ENCODE data around the gene EVA1C. TPM values are rescaled to one million over a fixed set of nuclear protein-coding genes. Genes with fewer than 3 reads are reported as not detected.
"Not testable (repeated sequence)": the region's sequence is repeated elsewhere in the genome, so short reads cannot be mapped to it uniquely, and the experiment has no call there.

EVA1C gene
- total RNA-seq, 1 donor from 2014 or later, result 0.38 TPM

- ChIA-PET POLR2A (no interaction called here), CTCF (no interaction called here)
- H3K4me1 Mint-ChIP-seq, result no peaks in the 10 kb centered on the region
- no peaks in the 10 kb centered on the region for H3K27me3 Mint-ChIP-seq
- ATAC-seq (ENCODE audit: low read depth) (no peak), DNase-seq (no peak)
- H3K36me3 Mint-ChIP-seq (ENCODE audit: low read depth), result peaks cover 95% of the 10 kb centered on the region
- TF ChIP-seq, protein P1, sequence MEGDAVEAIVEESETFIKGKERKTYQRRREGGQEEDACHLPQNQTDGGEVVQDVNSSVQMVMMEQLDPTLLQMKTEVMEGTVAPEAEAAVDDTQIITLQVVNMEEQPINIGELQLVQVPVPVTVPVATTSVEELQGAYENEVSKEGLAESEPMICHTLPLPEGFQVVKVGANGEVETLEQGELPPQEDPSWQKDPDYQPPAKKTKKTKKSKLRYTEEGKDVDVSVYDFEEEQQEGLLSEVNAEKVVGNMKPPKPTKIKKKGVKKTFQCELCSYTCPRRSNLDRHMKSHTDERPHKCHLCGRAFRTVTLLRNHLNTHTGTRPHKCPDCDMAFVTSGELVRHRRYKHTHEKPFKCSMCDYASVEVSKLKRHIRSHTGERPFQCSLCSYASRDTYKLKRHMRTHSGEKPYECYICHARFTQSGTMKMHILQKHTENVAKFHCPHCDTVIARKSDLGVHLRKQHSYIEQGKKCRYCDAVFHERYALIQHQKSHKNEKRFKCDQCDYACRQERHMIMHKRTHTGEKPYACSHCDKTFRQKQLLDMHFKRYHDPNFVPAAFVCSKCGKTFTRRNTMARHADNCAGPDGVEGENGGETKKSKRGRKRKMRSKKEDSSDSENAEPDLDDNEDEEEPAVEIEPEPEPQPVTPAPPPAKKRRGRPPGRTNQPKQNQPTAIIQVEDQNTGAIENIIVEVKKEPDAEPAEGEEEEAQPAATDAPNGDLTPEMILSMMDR (IDR thresholded peaks at IDR 0.05), result no peak
- H3K4me3 Mint-ChIP-seq, result no peak overlapping the region
- no peak overlapping the region for H3K27ac Mint-ChIP-seq
- no peaks in the 10 kb centered on the region for H3K9me3 Mint-ChIP-seq
- intact Hi-C loops (cut with micrococcal nuclease), result no loop called here
These were observed 44.1 kb upstream of the EVA1C start for GRCh38 chr21:32368386-32368785.

GRCh38 chr21:32368961-32369360 is 43.5 kb upstream of the EVA1C start:
- POLR2A ChIA-PET; DNase-seq; H3K4me1 Mint-ChIP-seq; CTCF ChIA-PET; intact Hi-C loops (cut with micrococcal nuclease); H3K4me3 Mint-ChIP-seq; ATAC-seq (ENCODE audit: low read depth); H3K27ac Mint-ChIP-seq; H3K27me3 Mint-ChIP-seq; H3K9me3 Mint-ChIP-seq: not testable (repeated sequence)
- H3K36me3 Mint-ChIP-seq (ENCODE audit: low read depth), result peaks cover 90% of the 10 kb centered on the region

DNA sequence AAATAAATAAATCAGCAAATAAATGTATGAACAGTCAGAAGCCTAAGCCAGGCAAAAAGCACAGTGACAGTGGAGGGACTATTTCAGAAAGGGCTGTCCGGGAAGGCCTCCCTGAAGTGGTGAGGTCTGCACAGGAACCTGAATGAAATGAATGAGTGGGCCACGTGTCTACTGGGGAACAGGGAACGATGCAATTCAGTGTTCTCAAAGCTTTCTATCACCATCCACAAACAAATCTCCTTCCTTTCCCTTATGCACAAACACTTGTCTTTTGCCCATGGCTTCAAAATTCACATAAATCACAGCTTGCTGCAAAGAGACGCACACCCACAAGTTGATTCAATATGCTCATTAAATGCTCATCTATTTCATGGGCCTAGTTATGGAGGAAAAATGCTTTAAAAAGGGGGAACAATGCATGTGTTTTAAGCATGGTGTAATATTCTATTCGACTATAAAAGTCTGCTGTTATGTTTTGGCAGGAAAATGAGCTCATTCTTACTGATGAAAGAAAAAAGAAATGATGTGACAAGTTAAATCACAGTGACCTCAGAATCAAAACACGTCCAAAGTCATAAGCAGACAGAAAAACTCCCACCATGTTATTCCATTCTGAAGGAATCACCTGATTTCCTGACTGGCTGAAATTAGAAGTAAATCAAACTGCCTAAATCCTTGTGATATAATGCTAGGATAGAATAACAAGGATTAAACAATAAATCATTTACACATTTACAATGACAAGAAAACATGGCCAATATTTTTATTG is 41.3 kb upstream of the EVA1C start:
- intact Hi-C loops (cut with micrococcal nuclease), result no loop called here
- TF ChIP-seq, protein P1 (IDR thresholded peaks at IDR 0.05), result no peak
- no peak for DNase-seq
- ChIA-PET POLR2A (no interaction called here), CTCF (no interaction called here)
- ATAC-seq (ENCODE audit: low read depth), result no peak
- H3K27me3 Mint-ChIP-seq, result no peaks in the 10 kb centered on the region
- peaks cover 1% of the 10 kb centered on the region for H3K4me1 Mint-ChIP-seq
- peaks cover 87% of the 10 kb centered on the region for H3K36me3 Mint-ChIP-seq (ENCODE audit: low read depth)
- no peak overlapping the region for H3K4me3 Mint-ChIP-seq
- H3K9me3 Mint-ChIP-seq, result no peaks in the 10 kb centered on the region
- no peak overlapping the region for H3K27ac Mint-ChIP-seq

DNA sequence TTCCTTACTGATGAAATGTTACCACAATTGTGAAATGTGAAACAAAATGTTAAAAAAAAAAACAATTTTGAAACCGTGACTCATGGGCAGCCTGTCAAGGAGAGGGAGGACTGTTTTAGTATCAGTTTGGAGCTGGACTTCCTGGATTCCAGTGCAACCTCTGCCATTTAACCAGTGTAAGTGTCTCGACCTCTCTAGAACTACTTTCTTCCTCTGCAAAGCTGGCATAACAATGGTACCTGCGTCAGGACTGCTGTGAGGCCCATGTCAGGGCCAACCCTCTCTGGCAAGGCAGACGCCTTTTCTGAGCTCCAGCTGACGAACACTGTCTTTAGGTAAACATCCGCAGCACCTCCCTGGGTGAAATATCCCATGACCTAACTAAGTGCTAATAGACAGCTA is 40.6 kb upstream of the EVA1C start:
- Mint-ChIP-seq H3K4me3 (no peak overlapping the region), H3K27me3 (no peaks in the 10 kb centered on the region), H3K36me3 (ENCODE audit: low read depth) (peaks cover 87% of the 10 kb centered on the region), H3K4me1 (peaks cover 2% of the 10 kb centered on the region), H3K9me3 (no peaks in the 10 kb centered on the region), H3K27ac (no peak overlapping the region)
- TF ChIP-seq, protein P1 (IDR thresholded peaks at IDR 0.05), result no peak
- CTCF ChIA-PET, result no interaction called here
- DNase-seq (no peak), ATAC-seq (ENCODE audit: low read depth) (no peak)
- POLR2A ChIA-PET, result no interaction called here
- intact Hi-C loops (cut with micrococcal nuclease), result no loop called here

DNA sequence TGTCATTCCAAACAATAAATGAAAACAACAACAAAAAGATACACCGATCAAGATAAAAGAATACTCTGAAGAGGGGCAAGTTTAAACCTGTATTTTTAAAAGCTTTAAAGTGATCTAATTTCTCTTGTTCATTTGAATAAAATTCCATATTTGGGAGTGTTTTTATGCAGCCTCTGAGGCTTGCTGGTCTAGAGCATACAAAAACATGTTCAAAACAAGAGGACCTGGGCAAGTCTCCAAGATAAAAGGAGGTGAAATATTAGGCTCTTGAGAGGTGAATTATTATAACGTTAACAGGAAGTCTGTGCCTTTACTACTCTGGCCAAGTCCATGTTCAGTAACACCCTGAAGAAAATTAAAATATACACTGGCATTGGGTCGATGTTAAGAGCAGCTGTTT is 39.8 kb upstream of the EVA1C start:
- ChIA-PET CTCF (no interaction called here), POLR2A (no interaction called here)
- no peaks in the 10 kb centered on the region for H3K9me3 Mint-ChIP-seq
- no peaks in the 10 kb centered on the region for H3K27me3 Mint-ChIP-seq
- ATAC-seq (ENCODE audit: low read depth) (no peak), DNase-seq (no peak)
- H3K27ac Mint-ChIP-seq, result no peak overlapping the region
- no peak overlapping the region for H3K4me3 Mint-ChIP-seq
- intact Hi-C loops (cut with micrococcal nuclease), result no loop called here
- TF ChIP-seq, protein P1 (IDR thresholded peaks at IDR 0.05), result no peak
- peaks cover 88% of the 10 kb centered on the region for H3K36me3 Mint-ChIP-seq (ENCODE audit: low read depth)
- peaks cover 2% of the 10 kb centered on the region for H3K4me1 Mint-ChIP-seq

GRCh38 chr21:32377506-32377905 is 35.0 kb upstream of the EVA1C start:
- POLR2A ChIA-PET, result no interaction called here
- Mint-ChIP-seq H3K27ac (no peak overlapping the region), H3K4me3 (no peak overlapping the region), H3K4me1 (peaks cover 2% of the 10 kb centered on the region), H3K36me3 (ENCODE audit: low read depth) (peaks cover 88% of the 10 kb centered on the region), H3K9me3 (no peaks in the 10 kb centered on the region), H3K27me3 (no peaks in the 10 kb centered on the region)
- DNase-seq (no peak), ATAC-seq (ENCODE audit: low read depth) (no peak)
- intact Hi-C loops (cut with micrococcal nuclease), result no loop called here
- TF ChIP-seq, protein P1 (IDR thresholded peaks at IDR 0.05), result no peak
- CTCF ChIA-PET, result no interaction called here
